ENCODE results near the gene SLIT1. TPM values are rescaled to one million over a fixed set of nuclear protein-coding genes. Genes with fewer than 3 reads are reported as not detected.

The SLIT1 gene
- total RNA-seq, 4 donors from 2014 or later = under 0.01 to 0.78 (median 0.15) TPM

GRCh38 chr10:97228775-97229157, 43.0 kb upstream of the SLIT1 start:
- Histone ChIP-seq H3K9me3 (no peaks in the 10 kb centered on the region), H3K27ac (no peak overlapping the region), H3K4me1 (no peaks in the 10 kb centered on the region), H3K36me3 (no peaks in the 10 kb centered on the region), H3K27me3 (no peaks in the 10 kb centered on the region), H3K4me3 (replicated peaks in 1 of 3) (no peak overlapping the region)
- no peak for DNase-seq
- WGBS, 2 donors = 94 to 100% methylated on average over 1 of the region's 1 CpG
- TF ChIP-seq CTCF (IDR thresholded peaks at IDR 0.05) (no peak), POLR2A (IDR thresholded peaks at IDR 0.05) (no peak)
- intact Hi-C loops (cut with DNase I) = no loop called here

DNA sequence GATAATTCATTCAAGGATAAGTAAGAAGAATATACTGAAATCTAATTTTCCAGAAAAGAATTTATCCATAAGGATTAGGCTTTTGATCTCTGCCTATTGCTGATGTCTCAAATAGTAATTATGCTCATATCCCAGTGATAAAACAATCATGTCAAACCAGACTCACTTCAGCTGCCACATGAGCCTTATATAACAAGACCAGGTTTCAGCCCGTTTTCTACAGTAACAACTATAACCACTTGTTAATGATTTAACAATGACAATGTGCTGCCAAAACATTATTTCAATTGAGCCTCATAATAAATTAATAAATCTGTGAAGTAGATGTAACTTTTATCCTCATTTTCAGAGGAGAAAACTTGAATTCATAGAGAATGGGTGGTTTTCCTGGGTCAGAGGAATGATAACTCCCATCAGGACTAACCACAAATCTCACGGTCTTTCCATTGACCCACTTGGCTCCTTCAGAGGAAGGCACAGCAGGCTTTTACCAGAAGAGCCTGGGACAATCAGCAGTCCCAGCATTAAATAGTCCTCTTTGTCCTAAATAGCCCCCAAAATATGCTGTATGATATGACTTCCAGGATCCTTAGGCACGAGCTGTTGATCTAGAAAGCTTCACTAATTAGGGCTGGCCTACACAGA, 42.5 kb upstream of the SLIT1 start:
- Histone ChIP-seq H3K36me3 (no peaks in the 10 kb centered on the region), H3K27ac (no peak overlapping the region), H3K4me1 (no peaks in the 10 kb centered on the region), H3K9me3 (no peaks in the 10 kb centered on the region), H3K4me3 (replicated peaks in 1 of 3) (no peak overlapping the region), H3K27me3 (no peaks in the 10 kb centered on the region)
- 80 to 90% methylated on average over 3 of the region's 3 CpGs for WGBS, 2 donors
- DNase-seq = no peak
- intact Hi-C loops (cut with DNase I) = no loop called here
- TF ChIP-seq POLR2A (IDR thresholded peaks at IDR 0.05) = no peak
- TF ChIP-seq CTCF (IDR thresholded peaks at IDR 0.05) = no peak

DNA sequence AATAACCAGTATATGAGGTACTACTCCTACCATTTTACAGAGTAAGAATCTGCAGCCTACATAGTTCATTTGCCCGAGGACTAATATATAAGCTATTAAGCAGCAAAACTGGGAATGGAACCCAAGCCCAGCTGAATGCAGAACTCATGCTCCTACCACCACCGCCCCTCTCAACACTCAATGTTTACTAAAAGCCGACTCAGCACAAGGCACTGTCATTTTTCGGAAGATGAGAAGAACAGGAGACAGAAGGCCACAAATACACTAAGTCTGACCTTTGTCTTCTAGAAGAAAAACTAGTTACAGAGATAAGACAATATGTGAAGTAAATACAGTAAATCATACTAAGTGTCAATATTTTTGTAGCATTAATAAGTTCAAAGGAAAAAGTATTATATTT, 40.6 kb upstream of the SLIT1 start:
- Histone ChIP-seq H3K27me3 (no peaks in the 10 kb centered on the region), H3K4me3 (replicated peaks in 1 of 3) (no peak overlapping the region), H3K27ac (no peak overlapping the region), H3K9me3 (no peaks in the 10 kb centered on the region), H3K36me3 (no peaks in the 10 kb centered on the region), H3K4me1 (no peaks in the 10 kb centered on the region)
- 91 to 94% methylated on average over 4 of the region's 4 CpGs for WGBS, 2 donors
- no peak for TF ChIP-seq POLR2A (IDR thresholded peaks at IDR 0.05)
- TF ChIP-seq CTCF (IDR thresholded peaks at IDR 0.05) = no peak
- no peak for DNase-seq
- intact Hi-C loops (cut with DNase I) = no loop called here

GRCh38 chr10:97224483-97225435, 39.0 kb upstream of the SLIT1 start:
- no peaks in the 10 kb centered on the region for H3K27me3 ChIP-seq
- no peak overlapping the region for H3K27ac ChIP-seq
- WGBS, 2 donors = 83 to 84% methylated on average over 4 of the region's 4 CpGs
- H3K4me1 ChIP-seq = no peaks in the 10 kb centered on the region
- no peak for DNase-seq
- H3K36me3 ChIP-seq = no peaks in the 10 kb centered on the region
- no peak overlapping the region for H3K4me3 ChIP-seq (replicated peaks in 1 of 3)
- H3K9me3 ChIP-seq = no peaks in the 10 kb centered on the region
- intact Hi-C loops (cut with DNase I) = no loop called here
- TF ChIP-seq CTCF (IDR thresholded peaks at IDR 0.05) (no peak), POLR2A (IDR thresholded peaks at IDR 0.05) (no peak)

Data from thyroid gland (tissue), 4 donors.